Liver (tissue), 9 donors: Measurements from ENCODE around the gene AP4B1. TPM values are rescaled to one million over a fixed set of nuclear protein-coding genes. Genes with fewer than 3 reads are reported as not detected.

Experiments used
- DNase-seq: peaks from one replicate; pipeline ENCODE4 v3.0.0-alpha.2; 2017; ENCODE audit warnings: low spot score
- H3K27ac ChIP-seq, 2 donors: one replicate each; pipeline ENCODE4 v1.7.0; 2013; ENCODE audit warnings: inconsistent platforms in 2 of 2, low read length in 2 of 2, control low read depth in 1 of 2, low read depth in 1 of 2, mild to moderate bottlenecking in 1 of 2
- H3K27me3 ChIP-seq, 4 donors: one replicate each; pipeline versions ENCODE4 v1.6.1 to v1.7.0; 2013; ENCODE audit warnings: low read length in 3 of 4, inconsistent platforms in 1 of 4, mild to moderate bottlenecking in 1 of 4, moderate library complexity in 1 of 4; ENCODE audit not compliant: control insufficient read depth in 4 of 4, insufficient read depth in 4 of 4
- H3K36me3 ChIP-seq, 4 donors: one replicate each; pipeline versions ENCODE4 v1.6.1 to v1.7.0; 2013; ENCODE audit warnings: low read length in 3 of 4, mild to moderate bottlenecking in 3 of 4, low read depth in 1 of 4, moderate library complexity in 1 of 4; ENCODE audit not compliant: control insufficient read depth in 4 of 4, insufficient read depth in 3 of 4
- H3K4me1 ChIP-seq, 4 donors: one replicate each; pipeline versions ENCODE4 v1.6.1 to v1.7.0; 2013; ENCODE audit warnings: low read length in 3 of 4, mild to moderate bottlenecking in 3 of 4, moderate library complexity in 1 of 4; ENCODE audit not compliant: control insufficient read depth in 4 of 4, insufficient read depth in 4 of 4
- H3K4me3 ChIP-seq, 3 donors: one replicate each; pipeline versions ENCODE4 v1.6.1 to v1.7.0; 2013; ENCODE audit warnings: low read length in 3 of 3, control low read depth in 1 of 3, low read depth in 1 of 3, mild to moderate bottlenecking in 1 of 3
- H3K9ac ChIP-seq, 2 donors: one replicate each; pipeline ENCODE4 v1.7.0; 2013; ENCODE audit warnings: low read length in 2 of 2, mild to moderate bottlenecking in 2 of 2, moderate library complexity in 2 of 2, control low read depth in 1 of 2, low read depth in 1 of 2
- H3K9me3 ChIP-seq, 4 donors: one replicate each; pipeline versions ENCODE4 v1.6.1 to v1.7.0; 2013; ENCODE audit warnings: low read length in 3 of 4; ENCODE audit not compliant: control insufficient read depth in 4 of 4
- GABPA ChIP-seq, 2 donors: IDR thresholded peaks in 1 of 2; conservative IDR thresholded peaks in 1 of 2; 2 replicates each; pipeline ENCODE4 v1.6.1; 2016; ENCODE audit warnings: antibody characterized with exemption in 2 of 2, mild to moderate bottlenecking in 1 of 2, moderate library complexity in 1 of 2
- HNF4G ChIP-seq: IDR thresholded peaks from 2 replicates; pipeline ENCODE4 v1.6.1; 2016; ENCODE audit warnings: antibody characterized with exemption
- SP1 ChIP-seq: IDR thresholded peaks from 2 replicates; pipeline ENCODE4 v1.6.1; 2018; ENCODE audit warnings: antibody characterized with exemption, mild to moderate bottlenecking
- TAF1 ChIP-seq: conservative IDR thresholded peaks from 2 replicates; pipeline ENCODE4 v1.6.1; 2016; ENCODE audit warnings: antibody characterized with exemption, mild to moderate bottlenecking
- WGBS: extraction: QIAGEN DNeasy Blood & Tissue Kit; methylation state at CpG from one replicate; pipeline ENCODE4 v1.1.7; 2013; 5-methylcytosine and 5-hydroxymethylcytosine counted together
- polyA plus RNA-seq, 2 donors: library from polyadenylated mRNA; stranded (reverse) in 1 of 2; unstranded in 1 of 2; fragments of 200-250 nt in 1 of 2; fragments of >200 nt in 1 of 2; fragmentation: Nextera tagmentation in 1 of 2; extraction: Ambion mirVana in 1 of 2; gene quantifications; one replicate each; pipeline versions ENCODE4 v1.2.1 to v1.2.3, GENCODE V29; 2013 to 2015
- total RNA-seq, 2 donors: library from RNA; depleted of rRNA; stranded (reverse); fragments of >200 nt; gene quantifications; one replicate each; pipeline ENCODE4 v1.2.3, GENCODE V29; 2014
- TF ChIP-seq, protein P1 (sequence below): IDR thresholded peaks from 2 replicates; pipeline ENCODE4 v1.6.1; 2016; ENCODE audit warnings: antibody characterized with exemption, mild to moderate bottlenecking
- TF ChIP-seq, protein P2 (sequence below): IDR thresholded peaks from 2 replicates; pipeline ENCODE4 v1.6.1; 2016; ENCODE audit warnings: antibody characterized with exemption
- TF ChIP-seq, protein P3 (sequence below): fragments of 150-350 bp; IDR thresholded peaks from 2 replicates; pipeline ENCODE4 v1.5.1; 2017; ENCODE audit warnings: improper control_type of control experiment, low read depth, low read length; ENCODE audit not compliant: missing input control
- TF ChIP-seq, protein P4 (sequence below): IDR thresholded peaks from 2 replicates; pipeline ENCODE4 v1.6.1; 2016; ENCODE audit warnings: antibody characterized with exemption
- donor health status: healthy.
- donor health status: healthy.
- donor health status: healthy.
- donor health status: healthy.
- donor health status: healthy.

Gene AP4B1
- total and polyA plus RNA-seq, 4 donors = 4.3 to 10.6 (median 7.0) TPM

DNA sequence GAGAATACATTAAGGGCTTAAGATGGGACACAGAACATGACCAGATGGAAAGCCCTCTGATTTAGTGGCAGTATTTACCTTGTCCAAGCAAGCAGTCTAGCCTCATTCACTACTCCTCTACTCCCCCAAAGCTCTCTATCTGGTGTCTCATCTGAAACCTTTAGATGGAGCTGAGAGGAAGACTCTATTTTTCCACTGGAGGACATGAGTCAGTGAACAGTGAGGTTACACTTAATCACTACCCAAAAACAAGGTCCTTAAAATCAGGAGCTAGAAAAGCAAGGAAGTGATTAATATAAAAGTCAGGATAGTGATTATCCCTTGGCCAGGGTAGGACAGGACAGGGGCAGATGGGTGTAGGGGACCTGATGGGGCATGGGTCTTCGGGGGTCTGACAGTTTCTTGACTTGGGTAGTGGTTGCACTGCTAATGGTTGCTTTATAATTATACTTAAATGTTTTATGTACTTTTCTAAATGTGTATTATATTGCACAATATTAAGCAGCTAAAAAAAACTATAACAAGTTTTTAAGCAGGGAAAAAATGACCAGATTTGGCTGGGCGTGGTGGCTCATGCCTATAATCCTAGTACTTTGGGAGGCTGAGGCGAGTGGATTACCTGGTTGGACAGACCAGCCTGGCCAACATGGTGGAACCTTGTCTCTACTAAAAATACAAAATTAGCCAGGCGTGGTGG lies 36.1 kb downstream of the AP4B1 start (continued):
- TF ChIP-seq, protein P1, sequence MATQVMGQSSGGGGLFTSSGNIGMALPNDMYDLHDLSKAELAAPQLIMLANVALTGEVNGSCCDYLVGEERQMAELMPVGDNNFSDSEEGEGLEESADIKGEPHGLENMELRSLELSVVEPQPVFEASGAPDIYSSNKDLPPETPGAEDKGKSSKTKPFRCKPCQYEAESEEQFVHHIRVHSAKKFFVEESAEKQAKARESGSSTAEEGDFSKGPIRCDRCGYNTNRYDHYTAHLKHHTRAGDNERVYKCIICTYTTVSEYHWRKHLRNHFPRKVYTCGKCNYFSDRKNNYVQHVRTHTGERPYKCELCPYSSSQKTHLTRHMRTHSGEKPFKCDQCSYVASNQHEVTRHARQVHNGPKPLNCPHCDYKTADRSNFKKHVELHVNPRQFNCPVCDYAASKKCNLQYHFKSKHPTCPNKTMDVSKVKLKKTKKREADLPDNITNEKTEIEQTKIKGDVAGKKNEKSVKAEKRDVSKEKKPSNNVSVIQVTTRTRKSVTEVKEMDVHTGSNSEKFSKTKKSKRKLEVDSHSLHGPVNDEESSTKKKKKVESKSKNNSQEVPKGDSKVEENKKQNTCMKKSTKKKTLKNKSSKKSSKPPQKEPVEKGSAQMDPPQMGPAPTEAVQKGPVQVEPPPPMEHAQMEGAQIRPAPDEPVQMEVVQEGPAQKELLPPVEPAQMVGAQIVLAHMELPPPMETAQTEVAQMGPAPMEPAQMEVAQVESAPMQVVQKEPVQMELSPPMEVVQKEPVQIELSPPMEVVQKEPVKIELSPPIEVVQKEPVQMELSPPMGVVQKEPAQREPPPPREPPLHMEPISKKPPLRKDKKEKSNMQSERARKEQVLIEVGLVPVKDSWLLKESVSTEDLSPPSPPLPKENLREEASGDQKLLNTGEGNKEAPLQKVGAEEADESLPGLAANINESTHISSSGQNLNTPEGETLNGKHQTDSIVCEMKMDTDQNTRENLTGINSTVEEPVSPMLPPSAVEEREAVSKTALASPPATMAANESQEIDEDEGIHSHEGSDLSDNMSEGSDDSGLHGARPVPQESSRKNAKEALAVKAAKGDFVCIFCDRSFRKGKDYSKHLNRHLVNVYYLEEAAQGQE = no peak
- TF ChIP-seq, protein P2, sequence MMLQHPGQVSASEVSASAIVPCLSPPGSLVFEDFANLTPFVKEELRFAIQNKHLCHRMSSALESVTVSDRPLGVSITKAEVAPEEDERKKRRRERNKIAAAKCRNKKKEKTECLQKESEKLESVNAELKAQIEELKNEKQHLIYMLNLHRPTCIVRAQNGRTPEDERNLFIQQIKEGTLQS = no peak
- TF ChIP-seq, protein P3, sequence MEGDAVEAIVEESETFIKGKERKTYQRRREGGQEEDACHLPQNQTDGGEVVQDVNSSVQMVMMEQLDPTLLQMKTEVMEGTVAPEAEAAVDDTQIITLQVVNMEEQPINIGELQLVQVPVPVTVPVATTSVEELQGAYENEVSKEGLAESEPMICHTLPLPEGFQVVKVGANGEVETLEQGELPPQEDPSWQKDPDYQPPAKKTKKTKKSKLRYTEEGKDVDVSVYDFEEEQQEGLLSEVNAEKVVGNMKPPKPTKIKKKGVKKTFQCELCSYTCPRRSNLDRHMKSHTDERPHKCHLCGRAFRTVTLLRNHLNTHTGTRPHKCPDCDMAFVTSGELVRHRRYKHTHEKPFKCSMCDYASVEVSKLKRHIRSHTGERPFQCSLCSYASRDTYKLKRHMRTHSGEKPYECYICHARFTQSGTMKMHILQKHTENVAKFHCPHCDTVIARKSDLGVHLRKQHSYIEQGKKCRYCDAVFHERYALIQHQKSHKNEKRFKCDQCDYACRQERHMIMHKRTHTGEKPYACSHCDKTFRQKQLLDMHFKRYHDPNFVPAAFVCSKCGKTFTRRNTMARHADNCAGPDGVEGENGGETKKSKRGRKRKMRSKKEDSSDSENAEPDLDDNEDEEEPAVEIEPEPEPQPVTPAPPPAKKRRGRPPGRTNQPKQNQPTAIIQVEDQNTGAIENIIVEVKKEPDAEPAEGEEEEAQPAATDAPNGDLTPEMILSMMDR = no peak
- no peak for TF ChIP-seq GABPA (IDR thresholded peaks at IDR 0.05 in 1 of 2, conservative IDR thresholded peaks at IDR 0.05 in 1 of 2)
- no peak for TF ChIP-seq HNF4G

DNA sequence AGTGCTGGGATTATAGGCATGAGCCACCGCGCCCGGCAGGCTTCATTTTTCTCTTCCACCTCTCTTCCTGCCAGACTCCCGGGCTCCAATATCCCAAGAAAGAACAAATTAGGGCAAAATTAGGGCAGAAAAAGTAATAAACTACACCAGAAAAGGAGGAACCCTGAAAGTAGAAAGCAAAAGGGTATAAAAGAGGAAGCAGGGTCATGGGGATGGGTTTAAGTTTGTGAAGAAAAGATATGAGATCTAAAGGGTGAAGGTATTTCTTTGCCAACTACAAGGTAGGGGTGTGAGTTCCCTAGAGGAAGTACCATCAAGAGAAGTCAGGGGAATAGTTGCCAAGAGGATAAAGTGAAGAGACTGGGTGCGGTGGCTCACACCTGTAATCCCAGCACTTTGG lies 43.0 kb downstream of the AP4B1 start:
- no peak for DNase-seq
- Histone ChIP-seq H3K36me3 (no peaks in the 10 kb centered on the region), H3K4me1 (no peaks in the 10 kb centered on the region), H3K4me3 (no peak overlapping the region), H3K9ac (no peak overlapping the region), H3K9me3 (no peaks in the 10 kb centered on the region), H3K27me3 (no peaks in the 10 kb centered on the region), H3K27ac (no peak overlapping the region)
- TF ChIP-seq HNF4G = no peak
- TF ChIP-seq TAF1 = no peak
- TF ChIP-seq, protein P4, sequence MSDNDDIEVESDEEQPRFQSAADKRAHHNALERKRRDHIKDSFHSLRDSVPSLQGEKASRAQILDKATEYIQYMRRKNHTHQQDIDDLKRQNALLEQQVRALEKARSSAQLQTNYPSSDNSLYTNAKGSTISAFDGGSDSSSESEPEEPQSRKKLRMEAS = no peak
- WGBS = 92% methylated on average over 5 of the region's 5 CpGs

DNA sequence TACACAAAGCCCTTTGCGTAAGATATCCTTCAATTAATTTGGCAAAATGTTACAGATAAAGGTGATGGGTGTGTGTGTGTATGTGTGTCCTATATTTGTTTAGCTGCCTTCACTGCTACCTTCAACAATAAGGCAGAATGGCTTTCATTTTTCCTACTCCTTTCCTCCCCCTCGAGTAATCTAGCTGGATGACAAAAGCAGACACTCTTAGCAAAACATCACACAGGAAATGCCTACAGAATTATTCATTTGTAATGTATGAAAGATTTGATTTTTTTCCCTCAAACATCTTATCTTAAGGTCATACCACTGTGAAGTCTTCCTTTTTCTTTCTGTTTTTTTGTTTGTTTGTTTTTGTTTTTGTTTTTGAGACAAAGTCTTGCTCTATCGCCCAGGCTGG lies 43.7 kb downstream of the AP4B1 start:
- Histone ChIP-seq H3K4me3 (no peak overlapping the region), H3K27ac (no peak overlapping the region), H3K36me3 (no peaks in the 10 kb centered on the region), H3K4me1 (no peaks in the 10 kb centered on the region), H3K27me3 (no peaks in the 10 kb centered on the region), H3K9me3 (no peaks in the 10 kb centered on the region), H3K9ac (no peak overlapping the region)
- no peak for DNase-seq
- TF ChIP-seq TAF1 (no peak), GABPA (IDR thresholded peaks at IDR 0.05 in 1 of 2, conservative IDR thresholded peaks at IDR 0.05 in 1 of 2) (no peak), SP1 (no peak)
- 68% methylated on average over 3 of the region's 3 CpGs for WGBS
